HS-5 (cell line): ENCODE results near the gene RAB14.

Experiments used
- DNase-seq: peaks from one replicate; pipeline ENCODE4 v3.0.0-alpha.2; 2012; ENCODE audit warnings: low read depth

RAB14 gene

DNA sequence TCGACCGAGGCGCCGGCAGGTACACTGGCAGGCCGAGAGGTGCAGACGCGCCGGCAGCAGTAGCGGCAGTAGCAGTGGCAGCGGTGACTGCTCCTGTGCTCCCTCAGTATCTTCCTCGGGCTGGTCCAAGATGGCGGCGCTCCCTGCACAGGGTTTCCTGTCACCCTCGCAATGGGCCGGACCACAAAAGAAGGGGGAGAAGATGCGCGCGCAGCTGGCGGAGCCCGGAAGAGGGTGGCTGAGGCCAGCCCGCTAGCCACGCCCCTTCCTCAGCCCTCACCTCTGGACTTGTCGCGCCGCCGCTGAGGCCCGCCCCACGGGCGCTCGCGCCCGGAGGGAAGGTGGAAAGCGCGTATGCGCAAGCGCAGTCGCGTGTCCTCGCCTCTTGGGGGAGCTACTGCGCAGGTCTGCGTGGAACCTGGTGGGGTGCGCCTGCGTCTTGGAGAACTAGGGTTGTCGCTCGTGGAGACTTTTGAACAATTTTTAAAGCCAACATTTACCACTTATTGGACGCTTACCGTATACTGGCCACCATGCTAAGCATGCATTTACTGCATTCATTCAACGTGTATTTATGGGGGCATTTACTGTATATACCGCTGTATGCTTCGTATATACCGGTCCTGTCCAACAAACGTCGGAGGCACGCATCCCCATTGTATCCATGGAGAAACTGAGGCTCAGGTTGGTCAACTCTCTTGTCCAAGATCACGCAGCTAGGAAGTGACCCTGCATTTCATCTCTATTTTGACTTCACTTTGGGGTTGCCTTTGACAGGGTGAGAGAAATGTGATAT lies at the start of gene RAB14:
Gene RAB14 (minus strand): TSS at position 132 of the 796 bp plus-strand sequence. CDS start 8,457 bp downstream, outside the sequence.
- DNase-seq: peak; percentile 87

DNA sequence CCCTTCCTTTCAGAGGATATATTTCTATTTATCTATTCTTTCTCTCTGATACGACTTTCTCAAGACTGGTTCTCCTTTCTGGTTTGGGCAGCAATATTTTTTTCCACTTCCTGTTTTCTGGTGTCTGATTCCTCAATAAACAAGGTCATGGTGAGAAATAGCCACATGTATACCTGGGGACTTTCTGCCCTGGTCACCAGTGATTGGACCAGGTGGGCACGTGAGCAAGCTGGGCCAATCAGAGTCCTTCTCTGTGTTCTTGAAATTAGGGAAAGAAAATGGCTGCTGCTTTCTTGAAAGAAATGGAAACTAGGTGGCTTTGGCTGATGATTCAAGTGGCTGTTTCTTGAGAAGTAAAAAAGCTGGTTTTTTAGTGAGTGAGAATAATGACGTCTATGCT lies 47.9 kb upstream of the RAB14 start:
- no peak for DNase-seq

GRCh38 chr9:121246821-121247561 lies 45.3 kb upstream of the RAB14 start:
- peak; percentile 67 for DNase-seq

DNA sequence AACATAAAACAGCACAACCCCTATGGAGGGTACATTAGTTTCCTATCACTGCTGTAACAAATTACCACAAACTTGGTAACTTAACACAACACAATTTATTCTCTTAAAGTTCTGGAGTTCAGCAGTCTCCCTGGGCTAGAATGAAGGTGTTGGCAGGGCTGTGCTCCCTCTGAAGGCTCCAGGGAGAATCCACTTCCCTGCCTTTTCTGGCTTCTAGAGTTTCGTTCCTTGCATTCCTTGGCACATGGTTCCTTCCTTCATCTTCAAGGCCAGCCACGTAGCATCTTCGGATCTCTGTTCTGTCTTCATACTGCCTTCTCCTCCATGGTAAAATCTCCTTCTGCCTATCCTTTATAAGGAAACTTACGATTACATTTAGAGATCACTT lies 41.3 kb upstream of the RAB14 start:
- DNase-seq: no peak

GRCh38 chr9:121242219-121242958 lies 40.7 kb upstream of the RAB14 start:
- no peak for DNase-seq

- DNase-seq: no peak
Observed at GRCh38 chr9:121240472-121241135, 38.9 kb upstream of the RAB14 start.

- no peak for DNase-seq
Observed at GRCh38 chr9:121239851-121240250, 38.2 kb upstream of the RAB14 start.

DNA sequence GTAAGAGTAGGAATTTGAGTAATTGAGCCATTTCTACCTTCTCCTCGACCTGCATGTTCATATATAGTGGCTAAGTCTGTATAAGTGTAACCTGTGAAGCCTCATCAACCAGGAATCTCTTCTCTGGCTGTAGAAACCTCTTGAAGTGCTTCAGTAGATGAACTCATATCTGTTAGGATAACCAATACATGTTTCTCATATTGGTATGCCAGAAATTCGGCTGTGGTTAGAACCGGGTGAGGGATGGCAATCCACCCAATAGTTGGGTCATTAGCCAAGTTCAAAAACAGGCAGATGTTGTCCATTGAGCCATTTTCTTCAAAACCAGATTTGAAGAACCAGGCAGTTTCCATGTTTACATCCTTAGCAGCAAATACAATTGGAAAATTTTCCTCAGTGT lies 37.4 kb upstream of the RAB14 start:
- DNase-seq: no peak

GRCh38 chr9:121237916-121238315 lies 36.2 kb upstream of the RAB14 start:
- DNase-seq: no peak

GRCh38 chr9:121235512-121235911 lies 33.8 kb upstream of the RAB14 start:
- DNase-seq: no peak

DNA sequence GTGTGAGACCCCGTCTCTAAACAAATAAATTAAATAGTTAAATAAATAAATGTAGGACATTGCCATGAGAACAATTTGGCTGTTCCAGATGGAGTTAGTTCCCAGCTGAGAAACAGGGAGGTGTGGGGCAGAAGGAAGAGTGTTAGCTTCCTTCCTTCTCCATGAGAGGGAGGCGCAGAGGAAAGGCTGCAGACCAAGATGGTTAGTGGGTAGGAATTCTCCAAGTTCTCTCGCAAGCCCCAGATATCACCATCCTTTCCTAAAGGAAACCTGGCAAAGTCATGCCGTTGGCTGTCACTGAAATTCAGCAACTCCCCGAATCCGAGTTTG lies 33.1 kb upstream of the RAB14 start:
- DNase-seq: no peak

GRCh38 chr9:121233906-121234831 lies 32.5 kb upstream of the RAB14 start:
- no peak for DNase-seq

GRCh38 chr9:121232251-121232650 lies 30.6 kb upstream of the RAB14 start:
- DNase-seq: no peak

GRCh38 chr9:121230256-121230655 lies 28.6 kb upstream of the RAB14 start:
- no peak for DNase-seq

GRCh38 chr9:121227862-121228261 lies 26.2 kb upstream of the RAB14 start:
- DNase-seq: no peak

GRCh38 chr9:121226175-121226574 lies 24.5 kb upstream of the RAB14 start:
- DNase-seq: no peak

DNA sequence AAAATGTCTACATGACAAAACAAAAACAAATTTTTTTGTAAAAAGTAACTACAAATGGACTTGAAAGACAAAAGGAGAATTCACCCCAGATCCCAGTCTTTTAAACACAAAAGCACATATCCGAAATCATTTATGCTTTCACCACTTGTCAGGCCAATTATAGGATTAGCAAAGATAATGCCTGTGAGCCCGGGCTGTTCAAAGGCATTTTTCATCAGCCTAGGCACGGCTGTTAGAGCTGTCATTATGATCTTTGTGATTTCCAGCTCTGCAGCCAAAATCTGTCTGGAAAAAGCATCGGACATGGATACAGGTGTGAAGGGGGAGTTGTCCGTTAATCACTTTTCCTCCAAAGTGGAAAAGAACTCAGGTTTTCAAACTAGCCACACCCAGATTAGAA lies 23.6 kb upstream of the RAB14 start:
- DNase-seq: no peak

GRCh38 chr9:121222524-121223171 lies 21.0 kb upstream of the RAB14 start:
- no peak for DNase-seq

DNA sequence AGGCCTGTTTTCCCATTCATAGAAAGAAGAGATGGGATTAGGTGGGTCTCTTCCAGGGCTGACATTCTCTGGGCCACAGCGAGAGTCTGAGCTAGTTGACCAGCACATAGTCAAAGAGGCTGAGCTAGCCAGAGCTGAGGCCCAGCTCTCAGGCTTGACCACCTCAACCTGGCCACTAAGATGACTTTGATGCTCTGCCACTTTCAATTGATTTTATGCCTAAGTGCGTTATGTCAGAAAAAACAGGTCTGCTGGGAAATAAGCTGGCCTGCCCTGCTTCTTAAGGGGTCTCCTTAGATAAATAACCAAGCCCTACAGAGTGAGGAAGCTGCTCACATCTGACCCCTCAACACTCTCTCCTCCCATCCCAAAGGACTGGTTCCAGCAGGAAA lies 20.0 kb upstream of the RAB14 start:
- no peak for DNase-seq

- DNase-seq: no peak
Observed at GRCh38 chr9:121220996-121221663, 19.5 kb upstream of the RAB14 start.
